H1 (cell line): ENCODE measurements around the gene CXCL11. TPM values are rescaled to one million over a fixed set of nuclear protein-coding genes. Genes with fewer than 3 reads are reported as not detected.

ENCODE experiments used
- ASH2L ChIP-seq: fragments of 200-600, 300-600 bp; sonication (generic); IDR thresholded peaks from one replicate; pipeline ENCODE4 v1.7.1; 2017; ENCODE audit warnings: low read length
- CHD1 ChIP-seq: IDR thresholded peaks from 2 replicates; pipeline ENCODE4 v1.6.1; 2012; ENCODE audit warnings: low read depth, low read length, improper control_type of control experiment
- E2F6 ChIP-seq: IDR thresholded peaks from 2 replicates; pipeline ENCODE4 v1.6.1; 2012; ENCODE audit warnings: inconsistent platforms
- KDM5A ChIP-seq: fragments of 200-600 bp; IDR thresholded peaks from 2 replicates; pipeline ENCODE4 v1.7.1; 2012; ENCODE audit warnings: mild to moderate bottlenecking, low read length, inconsistent platforms, mixed read lengths
- MAFK ChIP-seq: IDR thresholded peaks from 2 replicates; pipeline ENCODE4 v1.6.1; 2012; ENCODE audit warnings: low read depth, mild to moderate bottlenecking, improper control_type of control experiment, low read length
- RFX5 ChIP-seq: IDR thresholded peaks from 2 replicates; pipeline ENCODE4 v1.6.1; 2011; ENCODE audit warnings: low read depth, low read length, improper control_type of control experiment, borderline replicate concordance
- RXRA ChIP-seq: IDR thresholded peaks from 2 replicates; pipeline ENCODE4 v1.6.1; 2011; ENCODE audit warnings: low read depth, mild to moderate bottlenecking, low read length, moderate library complexity; ENCODE audit not compliant: insufficient read depth
- SP1 ChIP-seq: IDR thresholded peaks from 2 replicates; pipeline ENCODE4 v1.6.1; 2011; ENCODE audit warnings: low read depth, low read length
- TAF7 ChIP-seq: optimal IDR thresholded peaks from 2 replicates; pipeline ENCODE3; 2011; ENCODE audit warnings: low read depth, mild to moderate bottlenecking, inconsistent platforms, low read length, moderate library complexity, borderline replicate concordance
- TBP ChIP-seq: IDR thresholded peaks from 2 replicates; pipeline ENCODE4 v1.6.1; 2011; ENCODE audit warnings: low read depth, low read length, improper control_type of control experiment
- polyA plus RNA-seq, 7 experiments: library from polyadenylated mRNA; depleted of rRNA in 3 of 7; stranded (reverse) in 5 of 7; unstranded in 2 of 7; fragments of >200 nt in 5 of 7; fragments of 200-250 nt in 2 of 7; gene quantifications; 1 replicate in 5 of 7; 2 replicates in 1 of 7; 4 replicates in 1 of 7; pipeline versions ENCODE4 v1.2.1 to v1.2.3, GENCODE V29; 2011 to 2013; ENCODE audit warnings: missing spikeins in 2 of 7, mixed read lengths in 2 of 7
- total RNA-seq: library from RNA; stranded (reverse); fragmentation: NEBNext Ultra II Directional; extraction: Animal tissue kit (Norgen Biotek cat#: 25700); gene quantifications from 2 replicates; pipeline ENCODE4 v1.2.1, GENCODE V29; 2021
- TF ChIP-seq, protein P1 (sequence below): IDR thresholded peaks from 2 replicates; pipeline ENCODE4 v1.6.1; 2011; ENCODE audit warnings: low read length, improper control_type of control experiment

The CXCL11 gene
- total and polyA plus RNA-seq, 2 of the 8 experiments (the other 6 are each of a cell fraction or from before 2014, with no cell fraction given) = 0.18 TPM; not detected in 1

GRCh38 chr4:76003035-76003434, 32.8 kb downstream of the CXCL11 start (continued):
- TF ChIP-seq MAFK (no peak), RXRA (no peak), TBP (no peak), ASH2L (no peak), RFX5 (no peak), KDM5A (no peak), TAF7 (no peak), E2F6 (no peak), SP1 (no peak), CHD1 (no peak)
- TF ChIP-seq, protein P1, sequence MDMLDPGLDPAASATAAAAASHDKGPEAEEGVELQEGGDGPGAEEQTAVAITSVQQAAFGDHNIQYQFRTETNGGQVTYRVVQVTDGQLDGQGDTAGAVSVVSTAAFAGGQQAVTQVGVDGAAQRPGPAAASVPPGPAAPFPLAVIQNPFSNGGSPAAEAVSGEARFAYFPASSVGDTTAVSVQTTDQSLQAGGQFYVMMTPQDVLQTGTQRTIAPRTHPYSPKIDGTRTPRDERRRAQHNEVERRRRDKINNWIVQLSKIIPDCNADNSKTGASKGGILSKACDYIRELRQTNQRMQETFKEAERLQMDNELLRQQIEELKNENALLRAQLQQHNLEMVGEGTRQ = no peak
